ENCODE results near the gene NUP37.

- no peak for TF ChIP-seq CTCF (conservative IDR thresholded peaks at IDR 0.05; ENCODE audit: low read depth, low read length)
- TF ChIP-seq EZH2phosphoT487 (IDR thresholded peaks at IDR 0.05; ENCODE audit: borderline replicate concordance, low read length), result no peak
- no peak for TF ChIP-seq EZH2 (IDR thresholded peaks at IDR 0.05; ENCODE audit: low read length, unreplicated experiment)
Observed at GRCh38 chr12:102118874-102119273, 1.0 kb downstream of the NUP37 start.

Data from PC-3 (cell line).